ENCODE measurements around the gene CYP24A1.

CYP24A1 gene

GRCh38 chr20:54201268-54201846, 27.6 kb upstream of the CYP24A1 start:
- DNase-seq: no peak

GRCh38 chr20:54200487-54201267, 26.9 kb upstream of the CYP24A1 start:
- no peak for DNase-seq

DNA sequence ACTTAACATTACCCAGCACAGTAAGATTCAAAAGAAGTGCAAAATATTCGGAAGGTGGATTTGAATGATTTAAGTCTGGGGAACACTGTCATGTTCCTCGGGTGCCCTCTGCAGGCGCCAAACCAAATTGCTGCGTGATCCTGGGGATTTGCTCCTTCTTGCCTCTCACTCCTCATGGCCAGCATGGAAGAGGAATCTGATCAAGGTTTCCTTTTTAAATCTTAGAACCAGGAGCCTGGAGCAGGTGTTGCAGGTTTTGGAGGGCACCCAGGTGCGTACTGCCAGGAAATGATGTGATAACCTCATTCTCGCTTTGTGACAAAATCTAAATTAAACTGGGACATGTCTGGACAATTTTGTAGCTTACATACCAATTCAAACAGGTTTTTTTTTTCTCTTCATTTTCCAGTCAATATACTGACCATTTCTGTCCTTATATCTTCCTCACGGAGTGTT, 26.0 kb upstream of the CYP24A1 start:
- DNase-seq: peak; percentile 20

DNA sequence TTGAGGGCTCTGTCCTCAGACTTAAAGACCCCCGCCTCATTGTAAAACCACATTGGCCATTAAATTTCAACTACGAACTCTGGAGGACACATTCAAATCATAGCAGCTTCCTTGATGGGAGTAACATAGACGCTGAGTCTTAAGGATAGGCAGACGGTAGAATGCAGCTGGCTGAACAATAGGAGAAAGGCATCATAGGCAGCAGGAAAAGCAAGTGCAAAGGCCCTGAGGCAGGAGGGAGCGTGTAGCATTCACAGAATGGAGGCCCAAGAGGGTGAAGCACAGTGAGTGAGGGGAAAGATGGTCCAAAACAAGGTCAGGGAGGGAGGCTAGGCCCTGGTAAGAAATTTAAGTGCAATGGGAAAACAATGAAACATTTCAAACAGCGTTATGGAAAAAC, 25.5 kb upstream of the CYP24A1 start:
- DNase-seq: no peak

GRCh38 chr20:54197621-54198604, 24.1 kb upstream of the CYP24A1 start:
- no peak for DNase-seq

DNA sequence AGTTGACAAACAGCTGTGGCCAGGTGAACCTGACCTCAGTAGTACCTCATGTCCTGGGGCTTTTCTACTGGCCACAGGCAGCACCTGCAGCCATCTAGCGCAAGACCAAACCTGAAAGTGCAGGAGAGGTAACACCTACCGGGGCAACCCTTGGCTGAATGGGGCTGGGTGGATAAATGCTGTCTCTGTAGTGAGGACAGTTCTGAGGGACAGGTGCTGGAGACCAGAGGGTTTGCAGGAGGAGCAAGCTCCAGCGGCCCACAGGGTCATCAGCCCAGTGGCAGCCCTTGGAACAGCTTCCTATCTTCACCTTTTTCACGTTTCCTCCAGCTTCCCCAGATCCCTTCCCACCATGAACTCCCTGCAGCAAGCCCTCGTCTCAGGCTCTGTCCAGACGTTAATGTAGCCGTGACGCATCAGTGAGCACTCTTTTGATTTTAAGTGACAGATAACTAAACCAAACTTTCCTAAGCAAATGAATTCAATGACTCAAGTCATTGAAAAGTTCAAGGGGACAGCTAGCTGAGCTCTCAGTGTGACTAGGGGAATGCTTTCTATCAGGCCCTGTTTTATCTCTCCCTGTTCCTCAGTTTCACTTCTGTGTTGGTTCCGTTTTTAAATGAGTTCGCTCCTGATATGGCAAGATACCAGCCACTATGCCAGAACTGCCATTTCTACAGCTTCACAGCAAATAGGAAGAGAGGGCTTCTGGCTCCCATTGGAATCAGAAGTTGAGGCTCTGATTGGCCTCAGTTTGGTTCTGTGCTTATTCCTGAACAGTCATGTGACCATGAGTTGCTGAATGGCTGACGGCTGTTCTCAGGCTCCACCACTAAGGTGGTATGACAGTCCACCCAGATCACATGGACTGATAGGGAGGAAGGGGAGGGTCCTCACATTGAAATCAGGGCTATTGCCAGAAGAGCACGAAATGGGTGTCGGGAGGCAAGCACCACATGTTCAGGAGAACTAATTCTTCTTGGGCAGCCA, 22.0 kb upstream of the CYP24A1 start:
- no peak for DNase-seq

DNA sequence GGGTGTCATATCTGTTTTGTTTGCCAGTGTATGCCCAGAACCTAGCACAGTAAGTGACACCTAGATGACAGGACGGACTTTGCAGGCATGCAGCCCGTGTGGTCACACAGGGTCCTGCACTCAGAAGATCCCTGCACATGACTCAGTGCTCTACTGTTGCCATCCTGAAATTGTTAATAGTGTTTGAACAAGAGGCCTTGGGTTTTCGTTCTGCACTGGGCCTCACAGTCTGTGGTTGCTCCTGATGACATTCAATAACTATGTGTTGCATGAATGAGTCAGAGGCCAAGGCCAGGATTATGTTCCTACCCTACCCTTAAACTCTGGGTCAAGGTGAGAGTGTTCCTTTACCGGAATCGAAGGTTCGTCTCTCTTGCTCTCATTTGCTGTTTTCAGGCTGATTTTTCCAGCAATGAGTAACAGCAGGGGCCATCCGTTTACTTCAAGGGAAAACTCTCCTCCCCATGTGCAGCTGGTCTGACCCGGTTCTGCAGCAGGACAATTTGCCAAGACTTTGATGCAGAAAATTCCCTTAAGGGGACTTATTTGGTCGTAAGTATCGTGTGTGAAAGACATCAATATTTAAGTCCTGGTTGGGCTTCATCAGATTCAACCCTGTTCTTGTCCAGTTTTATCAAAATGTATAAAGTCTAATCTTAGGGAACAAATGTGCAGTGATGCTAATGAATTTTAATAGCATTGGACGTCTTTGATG, 21.1 kb upstream of the CYP24A1 start:
- no peak for DNase-seq

- no peak for DNase-seq
These were observed 20.0 kb upstream of the CYP24A1 start for GRCh38 chr20:54193817-54194216.

GRCh38 chr20:54190217-54190616, 16.4 kb upstream of the CYP24A1 start:
- no peak for DNase-seq

GRCh38 chr20:54189630-54190029, 15.8 kb upstream of the CYP24A1 start:
- DNase-seq: no peak

- DNase-seq: no peak
These were observed 14.5 kb upstream of the CYP24A1 start for GRCh38 chr20:54188132-54188849.

DNA sequence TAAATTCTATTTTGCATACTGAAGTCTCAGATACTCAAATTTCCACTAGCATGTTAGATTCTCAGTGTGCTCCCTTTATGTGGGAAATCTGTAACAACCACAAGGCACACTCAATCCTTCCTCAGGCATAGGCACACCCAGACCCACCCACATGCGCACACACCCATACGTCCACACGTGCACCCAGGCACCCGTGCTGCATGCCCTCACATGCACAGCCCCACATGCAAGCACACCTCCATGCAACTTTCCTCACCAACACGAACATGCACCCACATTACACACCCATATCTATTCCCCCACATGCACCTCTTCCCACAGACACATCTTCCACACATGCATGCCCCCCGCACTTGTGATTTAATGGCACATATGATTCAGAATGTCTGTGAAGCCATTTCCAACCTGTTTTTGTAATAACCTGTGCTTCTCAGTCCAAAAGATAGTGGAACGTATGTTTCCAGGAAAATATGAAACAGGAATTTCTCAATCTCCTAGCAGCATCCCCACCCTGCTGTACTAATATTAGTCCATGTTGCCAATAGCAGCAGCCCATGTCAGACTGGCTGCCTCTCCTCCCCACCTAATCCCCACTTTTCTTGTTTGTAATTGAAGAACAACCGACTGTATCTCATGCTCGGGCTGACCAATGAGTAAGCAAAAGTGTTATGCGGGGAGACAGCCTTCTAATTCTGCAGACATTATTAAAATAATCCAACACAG, 11.3 kb upstream of the CYP24A1 start:
- DNase-seq: no peak

GRCh38 chr20:54184071-54184470, 10.3 kb upstream of the CYP24A1 start:
- no peak for DNase-seq

GRCh38 chr20:54180931-54181330, 7.1 kb upstream of the CYP24A1 start:
- DNase-seq: no peak

- no peak for DNase-seq
These were observed 6.2 kb upstream of the CYP24A1 start for GRCh38 chr20:54179946-54180345.

DNA sequence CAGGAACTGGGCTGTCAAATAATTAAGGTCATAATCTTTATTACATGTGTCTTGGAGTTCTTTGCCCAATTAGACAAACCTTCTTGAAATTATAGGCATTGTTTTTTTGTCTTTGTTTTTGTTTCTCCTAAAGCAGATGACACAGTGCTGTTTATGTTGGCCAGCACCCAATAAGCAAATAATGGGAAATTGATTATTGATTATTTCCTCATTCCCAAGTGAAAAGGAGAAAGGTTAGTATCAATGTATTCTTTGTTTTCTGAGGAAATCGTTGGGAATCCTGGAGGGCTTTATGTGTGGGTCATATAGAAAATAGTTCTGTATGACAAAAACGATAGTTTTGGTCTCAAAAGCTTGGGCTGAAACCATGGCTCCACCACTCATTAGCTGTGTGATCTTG, 4.5 kb upstream of the CYP24A1 start:
- DNase-seq: no peak

DNA sequence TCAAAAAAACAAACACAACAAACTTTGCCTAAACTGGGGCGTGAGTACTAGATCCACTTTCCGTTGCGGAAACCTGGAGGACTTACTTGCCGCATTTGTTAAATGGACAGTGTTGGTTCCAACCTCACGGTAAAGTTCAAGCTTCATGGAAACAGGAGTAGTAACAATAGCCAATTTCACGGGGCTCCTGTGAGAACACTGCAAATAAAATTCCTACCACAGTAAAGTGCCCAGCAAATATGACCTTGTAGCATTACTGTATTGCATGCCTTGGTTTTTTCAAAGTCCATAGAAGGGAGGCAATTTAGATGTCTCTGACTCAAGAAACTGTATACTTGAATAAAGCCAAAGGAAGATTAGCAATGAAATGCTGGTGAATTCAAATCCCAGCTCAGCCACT, 3.6 kb upstream of the CYP24A1 start:
- DNase-seq: no peak

- no peak for DNase-seq
These were observed 2.8 kb upstream of the CYP24A1 start for GRCh38 chr20:54176610-54177009.

DNA sequence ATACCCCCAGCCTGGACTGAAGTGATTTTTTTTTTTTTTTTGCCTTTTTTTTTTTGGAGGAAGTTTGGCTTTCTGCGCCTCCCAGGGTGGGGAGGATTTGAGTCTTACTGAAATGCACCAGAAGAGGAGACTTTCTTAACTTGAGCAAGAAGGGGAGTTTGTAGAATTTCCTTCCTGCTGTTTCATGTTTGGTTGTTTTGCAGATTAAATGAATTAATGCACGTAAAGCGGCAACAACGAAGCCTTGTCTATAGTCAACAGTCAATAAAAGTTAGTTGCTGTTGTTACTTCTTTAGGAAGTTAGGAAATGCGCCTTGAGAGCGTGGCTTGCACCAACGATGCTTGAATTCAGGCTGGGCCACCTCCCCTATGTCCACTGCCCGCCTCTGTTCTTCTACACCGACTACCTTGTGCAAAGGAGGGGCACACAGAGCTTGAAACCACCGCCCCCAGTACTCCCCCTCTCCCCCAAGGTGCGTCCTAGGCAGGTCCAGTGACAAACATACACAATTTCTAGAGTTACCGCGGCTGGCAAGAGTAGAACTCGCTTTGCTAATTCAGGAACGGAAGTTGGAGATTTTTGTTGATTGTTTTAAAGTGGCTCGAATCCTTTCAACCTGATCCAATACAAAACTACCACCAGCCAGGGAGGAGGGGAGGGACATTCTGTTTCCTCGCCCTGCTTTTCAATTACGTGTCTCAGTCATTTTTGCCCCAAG, 830 bp upstream of the CYP24A1 start:
- DNase-seq: no peak

All from KG1 (cell line).